HG03378 (cell line): Measurements from ENCODE around the gene VRK1.
"Not testable (repeated sequence)": the region's sequence is repeated elsewhere in the genome, so short reads cannot be mapped to it uniquely, and the experiment has no call there.

ENCODE experiments used
- ATAC-seq: cut with Tn5 transposase; IDR thresholded peaks from one replicate; pipeline ENCODE4 v1.9.1; 2021; ENCODE audit warnings: mild to moderate bottlenecking, moderate library complexity; ENCODE audit not compliant: unreplicated experiment

Gene VRK1, protein sequence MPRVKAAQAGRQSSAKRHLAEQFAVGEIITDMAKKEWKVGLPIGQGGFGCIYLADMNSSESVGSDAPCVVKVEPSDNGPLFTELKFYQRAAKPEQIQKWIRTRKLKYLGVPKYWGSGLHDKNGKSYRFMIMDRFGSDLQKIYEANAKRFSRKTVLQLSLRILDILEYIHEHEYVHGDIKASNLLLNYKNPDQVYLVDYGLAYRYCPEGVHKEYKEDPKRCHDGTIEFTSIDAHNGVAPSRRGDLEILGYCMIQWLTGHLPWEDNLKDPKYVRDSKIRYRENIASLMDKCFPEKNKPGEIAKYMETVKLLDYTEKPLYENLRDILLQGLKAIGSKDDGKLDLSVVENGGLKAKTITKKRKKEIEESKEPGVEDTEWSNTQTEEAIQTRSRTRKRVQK

GRCh38 chr14:96796851-96797581 lies at the start of gene VRK1:
VRK1 (plus strand) TSS chr14:96797382; CDS start chr14:96833472, 36,090 bp downstream.
- peak; percentile 86 for ATAC-seq

GRCh38 chr14:96747608-96748007 lies 49.6 kb upstream of the VRK1 start:
- no peak for ATAC-seq

- no peak for ATAC-seq
Measured at GRCh38 chr14:96748362-96748761, 48.8 kb upstream of the VRK1 start.

DNA sequence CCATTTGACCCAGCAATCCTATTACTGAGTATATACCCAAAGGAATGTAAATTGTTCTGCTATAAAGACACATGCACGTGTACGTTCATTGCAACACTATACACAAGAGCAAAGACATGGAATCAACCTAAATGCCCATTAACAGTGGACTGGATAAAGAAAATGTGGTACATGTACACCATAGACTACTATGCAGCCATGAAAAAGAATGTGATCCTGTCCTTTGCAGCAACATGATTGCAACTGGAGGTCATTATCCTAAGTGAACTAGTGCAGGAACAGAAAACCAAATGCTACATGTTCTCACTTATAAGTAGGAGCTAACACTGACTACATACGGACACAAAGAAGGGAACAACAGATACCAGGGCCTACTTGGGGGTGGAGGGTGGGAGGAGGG lies 45.7 kb upstream of the VRK1 start:
- no peak for ATAC-seq

DNA sequence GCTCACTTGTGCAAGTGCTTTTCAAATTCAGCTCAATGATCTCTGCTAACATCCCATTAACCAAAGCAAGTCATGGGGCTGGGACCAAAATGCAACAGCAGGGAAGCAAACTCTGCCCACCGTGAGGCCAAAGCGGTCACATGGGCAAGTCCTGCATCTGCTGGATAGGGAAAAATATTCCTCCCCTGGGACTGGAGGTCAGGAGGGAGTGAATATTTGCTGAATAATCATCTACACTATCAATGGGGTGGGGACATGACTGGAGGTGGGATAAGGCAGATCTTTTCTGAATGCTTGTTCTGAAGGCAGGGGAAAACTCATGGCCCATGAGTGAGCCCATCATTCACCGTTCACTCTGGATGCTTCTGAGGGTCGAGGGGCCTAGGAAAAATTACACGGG lies 45.1 kb upstream of the VRK1 start:
- ATAC-seq, result no peak

DNA sequence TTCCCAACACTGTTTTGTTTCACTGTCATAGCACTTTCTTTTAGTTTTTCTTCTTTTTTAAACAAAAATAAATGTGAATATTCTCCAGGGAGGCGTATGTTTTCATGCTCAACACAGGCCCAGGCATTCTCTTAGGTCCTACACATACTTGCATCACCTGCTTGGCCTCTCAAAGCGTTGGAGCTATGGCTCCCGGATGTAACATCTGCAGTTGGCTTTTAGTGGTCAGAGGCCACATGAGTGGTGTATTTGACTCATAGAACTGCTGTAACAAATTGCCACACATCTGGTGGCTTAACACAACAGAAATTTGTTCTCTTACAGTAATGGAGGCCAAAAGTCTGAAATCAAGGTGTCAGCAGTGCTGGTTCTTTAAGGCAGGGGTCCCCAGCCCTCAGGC lies 44.6 kb upstream of the VRK1 start:
- no peak for ATAC-seq

- no peak for ATAC-seq
Measured at GRCh38 chr14:96754162-96754844, 42.9 kb upstream of the VRK1 start.

DNA sequence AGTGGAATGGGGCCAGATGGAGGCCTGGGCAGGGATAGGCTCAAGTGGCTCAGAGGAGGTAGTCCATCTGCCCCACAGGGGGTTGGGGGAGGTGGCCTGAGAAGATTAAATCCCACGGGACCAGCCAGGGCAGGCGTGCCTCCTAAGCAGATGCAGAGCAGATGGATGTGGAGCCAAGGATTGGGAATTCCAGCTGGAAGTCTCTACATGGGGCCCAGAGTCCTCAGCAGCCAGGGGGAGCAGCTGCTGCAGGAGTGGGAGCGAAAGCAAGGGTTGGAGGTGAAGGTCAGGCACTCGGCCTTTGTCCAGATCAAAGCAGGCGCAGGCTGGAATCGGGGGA lies 42.4 kb upstream of the VRK1 start:
- ATAC-seq, result no peak

DNA sequence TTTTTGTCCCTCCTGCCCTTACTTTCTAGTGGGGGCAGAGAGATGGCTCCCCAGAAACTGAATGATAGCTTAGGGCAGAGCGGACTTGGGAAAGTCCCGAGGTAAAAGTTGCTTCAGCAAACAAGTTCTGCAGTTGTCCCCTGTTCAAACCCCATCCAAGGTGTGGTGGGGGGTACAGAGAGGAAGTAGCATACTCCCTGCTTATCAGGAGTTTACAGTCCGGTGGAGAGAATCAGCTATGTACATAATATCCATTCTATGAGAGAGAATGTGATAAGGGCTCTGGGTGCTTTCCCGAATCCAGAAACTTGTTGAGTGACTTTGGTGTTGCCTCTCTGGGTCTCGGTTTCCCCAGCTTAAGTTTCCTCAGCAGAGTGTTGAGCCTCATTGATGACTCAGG lies 40.4 kb upstream of the VRK1 start:
- no peak for ATAC-seq

DNA sequence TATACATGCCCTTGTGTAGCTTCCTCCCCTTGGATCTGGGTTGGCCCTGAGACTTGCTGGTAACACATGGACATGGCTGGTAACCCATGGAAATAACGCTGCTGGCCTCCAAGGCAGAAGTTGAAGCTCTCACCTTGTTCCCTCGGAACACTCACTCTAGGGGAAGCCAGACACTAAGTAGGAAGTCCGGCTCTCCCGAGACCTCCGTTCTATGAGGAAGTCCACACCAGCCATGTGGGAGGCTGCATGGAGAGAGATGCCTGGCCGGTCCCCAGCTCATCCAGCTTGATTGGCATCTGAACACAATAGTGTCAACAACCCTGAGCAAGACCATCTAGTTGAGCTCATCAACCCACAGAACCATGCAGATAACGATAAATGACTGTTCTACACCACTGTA lies 39.7 kb upstream of the VRK1 start:
- no peak for ATAC-seq

- no peak for ATAC-seq
Measured at GRCh38 chr14:96761066-96761465, 36.1 kb upstream of the VRK1 start.

DNA sequence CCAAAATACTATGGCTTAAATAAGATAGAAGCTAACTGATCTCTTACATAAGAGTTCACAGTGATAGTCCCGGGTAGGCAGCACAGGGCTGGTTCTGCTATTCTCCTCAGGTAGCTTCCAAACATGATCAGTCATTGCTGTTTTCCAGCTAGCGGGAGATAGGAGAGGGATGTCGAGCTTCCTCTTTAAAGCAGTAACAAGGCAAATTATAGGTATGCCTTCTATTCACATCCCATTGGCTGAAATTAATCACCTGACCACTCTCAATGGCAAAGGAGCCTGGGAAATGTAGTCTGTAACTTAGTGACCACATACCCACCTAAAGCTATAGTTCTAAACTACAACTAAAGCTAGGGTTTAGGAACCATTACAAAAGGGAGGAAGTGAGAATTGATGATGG lies 34.5 kb upstream of the VRK1 start:
- ATAC-seq, result peak; percentile 100

DNA sequence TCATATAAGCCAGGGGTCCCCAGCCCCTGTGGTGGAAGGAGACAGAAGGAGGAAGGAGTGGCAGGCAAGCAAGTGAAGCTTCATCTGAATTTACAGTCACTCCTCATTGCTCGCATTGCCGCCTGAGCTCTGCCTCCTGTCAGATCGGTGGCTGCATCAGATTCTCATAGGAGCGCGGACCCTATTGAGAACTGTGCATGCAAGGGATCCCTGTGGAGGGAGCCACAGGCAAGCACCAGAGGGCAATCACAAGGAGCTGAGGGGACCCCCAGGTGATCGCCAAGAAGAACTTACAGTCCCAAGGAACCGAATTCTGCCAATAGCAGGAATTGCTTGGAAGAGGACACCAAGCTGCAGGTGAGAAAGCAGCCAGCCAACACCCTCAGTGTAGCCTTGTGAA lies 33.2 kb upstream of the VRK1 start:
- no peak for ATAC-seq

DNA sequence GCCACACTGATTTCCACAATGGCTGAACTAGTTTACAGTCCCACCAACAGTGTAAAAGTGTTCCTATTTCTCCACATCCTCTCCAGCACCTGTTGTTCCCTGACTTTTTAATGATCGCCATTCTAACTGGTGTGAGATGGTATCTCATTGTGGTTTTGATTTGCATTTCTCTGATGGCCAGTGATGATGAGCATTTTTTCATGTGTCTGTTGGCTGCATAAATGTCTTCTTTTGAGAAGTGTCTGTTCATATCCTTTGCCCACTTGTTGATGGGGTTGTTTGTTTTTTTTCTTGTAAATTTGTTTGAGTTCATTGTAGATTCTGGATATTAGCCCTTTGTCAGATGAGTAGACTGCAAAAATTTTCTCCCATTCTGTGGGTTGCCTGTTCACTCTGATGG lies 32.0 kb upstream of the VRK1 start:
- ATAC-seq, result not testable (repeated sequence)

DNA sequence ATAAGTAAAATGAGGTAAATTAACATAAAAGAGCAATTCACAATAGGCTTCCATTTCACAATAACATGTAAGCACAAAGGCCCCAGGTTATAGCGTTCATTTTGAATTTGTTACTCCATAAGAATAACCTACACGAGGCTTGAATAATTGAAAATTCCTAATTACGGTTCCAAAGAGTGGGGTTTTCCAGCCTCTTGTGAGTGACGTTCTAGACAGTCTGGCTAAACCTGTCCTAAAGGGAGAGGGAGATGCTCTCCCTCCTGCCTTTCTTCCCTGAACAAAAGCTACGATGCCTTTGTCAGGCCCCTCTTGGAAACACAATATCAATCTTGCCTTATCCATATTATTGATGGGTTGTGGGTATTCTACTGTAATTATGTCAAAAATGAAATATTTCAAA lies 24.3 kb upstream of the VRK1 start:
- no peak for ATAC-seq

DNA sequence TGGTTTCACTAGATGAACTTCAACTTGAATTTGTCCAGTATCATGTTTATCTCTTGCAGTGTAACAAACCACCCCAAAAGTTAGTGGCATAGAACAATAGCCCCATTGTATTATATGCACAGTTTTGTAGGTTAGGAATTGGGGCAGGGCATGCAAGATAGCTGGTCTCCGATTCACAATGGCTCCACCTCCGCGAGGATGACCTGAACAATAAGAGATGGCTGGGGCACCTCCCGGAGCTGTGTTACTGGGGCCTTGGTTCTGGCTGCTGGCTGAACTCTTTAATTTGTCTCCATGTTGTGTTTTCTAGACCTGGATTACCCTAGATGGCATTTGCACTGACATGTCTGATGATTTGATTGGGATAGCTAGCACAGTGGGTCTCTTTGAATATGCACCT lies 20.4 kb upstream of the VRK1 start:
- no peak for ATAC-seq

DNA sequence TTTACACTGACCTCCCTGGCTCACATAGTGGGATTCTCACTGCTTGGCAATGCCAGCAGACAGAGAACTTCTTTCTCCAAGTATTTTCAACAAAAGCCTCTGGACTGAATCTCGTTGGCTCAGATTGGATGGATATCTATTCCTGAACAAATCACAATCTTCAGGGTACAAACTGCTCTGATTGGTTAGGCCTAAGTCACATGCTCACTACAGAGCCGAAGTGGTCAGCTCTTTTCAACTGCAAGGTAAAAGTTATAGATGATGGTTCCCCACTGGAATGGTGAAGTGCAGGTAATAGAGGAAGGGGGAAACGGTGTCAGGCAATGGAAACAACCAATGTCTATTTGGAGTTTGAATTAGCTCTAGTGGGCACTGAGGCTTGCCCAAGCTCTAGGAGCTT lies 16.7 kb upstream of the VRK1 start:
- no peak for ATAC-seq

DNA sequence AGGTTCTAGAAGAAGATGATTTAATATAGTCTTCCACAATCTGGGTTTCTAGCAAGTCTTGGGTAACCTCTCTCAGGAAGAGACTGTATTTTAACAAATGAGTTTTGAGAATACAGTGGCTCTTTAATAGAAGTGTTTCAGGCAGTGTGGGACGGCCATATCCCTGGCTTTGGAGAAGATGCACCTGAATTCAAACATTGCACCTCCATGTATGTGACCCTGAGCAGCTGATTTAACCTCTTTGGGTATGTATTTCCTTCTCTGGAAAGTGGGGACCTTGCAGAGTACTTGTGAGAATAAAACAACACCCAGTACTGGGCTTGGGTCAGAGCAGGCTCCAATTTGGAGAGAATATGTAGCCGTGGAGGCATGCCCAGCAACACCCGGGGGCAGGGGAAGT lies 15.8 kb upstream of the VRK1 start:
- no peak for ATAC-seq

GRCh38 chr14:96782436-96782835 lies 14.7 kb upstream of the VRK1 start:
- ATAC-seq, result no peak

- ATAC-seq, result no peak
Measured at GRCh38 chr14:96783043-96783914, 13.9 kb upstream of the VRK1 start.

DNA sequence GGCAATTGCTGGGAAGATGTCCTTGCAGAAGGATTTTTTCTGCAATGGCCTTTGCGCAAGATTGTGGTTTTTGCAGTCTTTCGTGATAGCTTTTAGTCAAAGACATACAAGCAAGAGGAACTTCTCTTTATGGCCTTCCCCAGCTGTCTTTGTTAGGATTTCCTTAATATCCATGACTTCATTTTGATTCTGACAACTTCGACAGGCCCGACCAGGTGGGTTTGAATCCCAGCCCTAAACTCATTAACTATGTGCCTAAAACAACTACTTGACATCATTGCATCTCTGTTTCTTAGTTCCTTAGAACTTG lies 13.3 kb upstream of the VRK1 start:
- ATAC-seq, result no peak
